HCT116 (cell line): Measurements from ENCODE around the gene CPA4.

Experiments used
- EZH2 ChIP-seq: fragments of 200-600 bp; sonication (generic); IDR thresholded peaks from 2 replicates; pipeline ENCODE4 v1.6.1; 2017; ENCODE audit warnings: antibody characterized with exemption, mixed run types
- EZH2phosphoT487 ChIP-seq: fragments of 200-600 bp; IDR thresholded peaks from 2 replicates; pipeline ENCODE4 v1.6.1; 2018; ENCODE audit warnings: antibody characterized with exemption, borderline replicate concordance
- FOSL1 ChIP-seq: IDR thresholded peaks from 2 replicates; pipeline ENCODE4 v1.6.1; 2012; ENCODE audit warnings: low read depth
- JUND ChIP-seq: IDR thresholded peaks from 2 replicates; pipeline ENCODE4 v1.6.1; 2012
- POLR2A ChIP-seq: IDR thresholded peaks from 2 replicates; pipeline ENCODE4 v1.7.0; 2011; ENCODE audit warnings: borderline replicate concordance; ENCODE audit not compliant: insufficient read depth, insufficient read length; ENCODE audit errors: extremely low read depth
- POLR2AphosphoS5 ChIP-seq: IDR thresholded peaks from 2 replicates; pipeline ENCODE4 v1.6.1; 2011; ENCODE audit warnings: mild to moderate bottlenecking, low read depth, low read length, moderate library complexity
- SP1 ChIP-seq: IDR thresholded peaks from 2 replicates; pipeline ENCODE4 v1.6.1; 2012; ENCODE audit warnings: low read depth
- YY1 ChIP-seq: IDR thresholded peaks from 2 replicates; pipeline ENCODE4 v1.6.1; 2011; ENCODE audit warnings: low read length, low read depth, moderate library complexity, mild to moderate bottlenecking; ENCODE audit not compliant: insufficient replicate concordance; ENCODE audit errors: extremely low read depth
- ZNF274 ChIP-seq: fragments of 200-500 bp; sonication (Bioruptor generic); IDR thresholded peaks from 2 replicates; pipeline ENCODE4 v1.6.1; 2014; ENCODE audit warnings: mild to moderate bottlenecking, low read depth, low read length, inconsistent platforms
- TF ChIP-seq, protein P1 (sequence below), 3 experiments: fragments of 200-600 bp in 1 of 3; sonication (generic) in 1 of 3; IDR thresholded peaks in 2 of 3; conservative IDR thresholded peaks in 1 of 3; 2 replicates each; pipeline ENCODE4 v1.5.1; 2012 to 2017; ENCODE audit warnings: low read depth in 2 of 3, low read length in 2 of 3, antibody characterized with exemption in 1 of 3, borderline replicate concordance in 1 of 3, control low read depth in 1 of 3, mild to moderate bottlenecking in 1 of 3, mixed read lengths in 1 of 3, mixed run types in 1 of 3, moderate library complexity in 1 of 3; ENCODE audit not compliant: insufficient read depth in 1 of 3
- TF ChIP-seq, protein P2 (sequence below): IDR thresholded peaks from 2 replicates; pipeline ENCODE4 v1.6.1; 2012
- TF ChIP-seq, protein P3 (sequence below): IDR thresholded peaks from 2 replicates; pipeline ENCODE4 v1.6.1; 2012; ENCODE audit warnings: low read depth

DNA sequence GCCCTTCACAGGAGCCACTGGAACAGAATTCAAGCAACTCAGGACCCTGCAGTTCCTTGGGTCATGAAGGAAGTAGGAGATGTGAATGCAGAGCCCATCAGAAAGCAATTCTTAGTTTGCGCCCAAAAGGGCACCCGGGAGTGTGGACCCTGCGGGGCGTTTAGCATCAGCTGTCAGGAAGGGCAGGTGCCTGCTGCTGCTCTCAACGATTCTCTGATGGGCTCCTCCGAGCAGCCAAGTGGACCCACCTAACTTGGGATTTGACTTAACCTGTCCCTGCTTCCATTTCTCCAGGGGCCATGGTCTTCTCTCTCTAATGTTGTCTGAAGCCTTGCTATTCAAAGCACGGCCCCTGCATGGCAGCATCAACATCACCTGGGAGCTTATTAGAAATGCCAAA, 68.7 kb downstream of the CPA4 start:
- TF ChIP-seq, protein P1, sequence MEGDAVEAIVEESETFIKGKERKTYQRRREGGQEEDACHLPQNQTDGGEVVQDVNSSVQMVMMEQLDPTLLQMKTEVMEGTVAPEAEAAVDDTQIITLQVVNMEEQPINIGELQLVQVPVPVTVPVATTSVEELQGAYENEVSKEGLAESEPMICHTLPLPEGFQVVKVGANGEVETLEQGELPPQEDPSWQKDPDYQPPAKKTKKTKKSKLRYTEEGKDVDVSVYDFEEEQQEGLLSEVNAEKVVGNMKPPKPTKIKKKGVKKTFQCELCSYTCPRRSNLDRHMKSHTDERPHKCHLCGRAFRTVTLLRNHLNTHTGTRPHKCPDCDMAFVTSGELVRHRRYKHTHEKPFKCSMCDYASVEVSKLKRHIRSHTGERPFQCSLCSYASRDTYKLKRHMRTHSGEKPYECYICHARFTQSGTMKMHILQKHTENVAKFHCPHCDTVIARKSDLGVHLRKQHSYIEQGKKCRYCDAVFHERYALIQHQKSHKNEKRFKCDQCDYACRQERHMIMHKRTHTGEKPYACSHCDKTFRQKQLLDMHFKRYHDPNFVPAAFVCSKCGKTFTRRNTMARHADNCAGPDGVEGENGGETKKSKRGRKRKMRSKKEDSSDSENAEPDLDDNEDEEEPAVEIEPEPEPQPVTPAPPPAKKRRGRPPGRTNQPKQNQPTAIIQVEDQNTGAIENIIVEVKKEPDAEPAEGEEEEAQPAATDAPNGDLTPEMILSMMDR (IDR thresholded peaks at IDR 0.05 in 2 of 3, conservative IDR thresholded peaks at IDR 0.05 in 1 of 3; ENCODE audit: borderline replicate concordance in 1 of 3, insufficient read depth in 1 of 3, low read depth in 2 of 3, low read length in 2 of 3), result no peak
- TF ChIP-seq, protein P2, sequence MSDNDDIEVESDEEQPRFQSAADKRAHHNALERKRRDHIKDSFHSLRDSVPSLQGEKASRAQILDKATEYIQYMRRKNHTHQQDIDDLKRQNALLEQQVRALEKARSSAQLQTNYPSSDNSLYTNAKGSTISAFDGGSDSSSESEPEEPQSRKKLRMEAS, result no peak
- TF ChIP-seq FOSL1 (no peak), POLR2AphosphoS5 (no peak), JUND (no peak), ZNF274 (no peak), EZH2 (no peak), POLR2A (no peak), EZH2phosphoT487 (no peak), SP1 (no peak), YY1 (no peak)
- TF ChIP-seq, protein P3, sequence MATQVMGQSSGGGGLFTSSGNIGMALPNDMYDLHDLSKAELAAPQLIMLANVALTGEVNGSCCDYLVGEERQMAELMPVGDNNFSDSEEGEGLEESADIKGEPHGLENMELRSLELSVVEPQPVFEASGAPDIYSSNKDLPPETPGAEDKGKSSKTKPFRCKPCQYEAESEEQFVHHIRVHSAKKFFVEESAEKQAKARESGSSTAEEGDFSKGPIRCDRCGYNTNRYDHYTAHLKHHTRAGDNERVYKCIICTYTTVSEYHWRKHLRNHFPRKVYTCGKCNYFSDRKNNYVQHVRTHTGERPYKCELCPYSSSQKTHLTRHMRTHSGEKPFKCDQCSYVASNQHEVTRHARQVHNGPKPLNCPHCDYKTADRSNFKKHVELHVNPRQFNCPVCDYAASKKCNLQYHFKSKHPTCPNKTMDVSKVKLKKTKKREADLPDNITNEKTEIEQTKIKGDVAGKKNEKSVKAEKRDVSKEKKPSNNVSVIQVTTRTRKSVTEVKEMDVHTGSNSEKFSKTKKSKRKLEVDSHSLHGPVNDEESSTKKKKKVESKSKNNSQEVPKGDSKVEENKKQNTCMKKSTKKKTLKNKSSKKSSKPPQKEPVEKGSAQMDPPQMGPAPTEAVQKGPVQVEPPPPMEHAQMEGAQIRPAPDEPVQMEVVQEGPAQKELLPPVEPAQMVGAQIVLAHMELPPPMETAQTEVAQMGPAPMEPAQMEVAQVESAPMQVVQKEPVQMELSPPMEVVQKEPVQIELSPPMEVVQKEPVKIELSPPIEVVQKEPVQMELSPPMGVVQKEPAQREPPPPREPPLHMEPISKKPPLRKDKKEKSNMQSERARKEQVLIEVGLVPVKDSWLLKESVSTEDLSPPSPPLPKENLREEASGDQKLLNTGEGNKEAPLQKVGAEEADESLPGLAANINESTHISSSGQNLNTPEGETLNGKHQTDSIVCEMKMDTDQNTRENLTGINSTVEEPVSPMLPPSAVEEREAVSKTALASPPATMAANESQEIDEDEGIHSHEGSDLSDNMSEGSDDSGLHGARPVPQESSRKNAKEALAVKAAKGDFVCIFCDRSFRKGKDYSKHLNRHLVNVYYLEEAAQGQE, result no peak
